ENCODE data around the gene KSR1.
"Not testable (repeated sequence)": the region's sequence is repeated elsewhere in the genome, so short reads cannot be mapped to it uniquely, and the experiment has no call there.

KSR1 gene

DNA sequence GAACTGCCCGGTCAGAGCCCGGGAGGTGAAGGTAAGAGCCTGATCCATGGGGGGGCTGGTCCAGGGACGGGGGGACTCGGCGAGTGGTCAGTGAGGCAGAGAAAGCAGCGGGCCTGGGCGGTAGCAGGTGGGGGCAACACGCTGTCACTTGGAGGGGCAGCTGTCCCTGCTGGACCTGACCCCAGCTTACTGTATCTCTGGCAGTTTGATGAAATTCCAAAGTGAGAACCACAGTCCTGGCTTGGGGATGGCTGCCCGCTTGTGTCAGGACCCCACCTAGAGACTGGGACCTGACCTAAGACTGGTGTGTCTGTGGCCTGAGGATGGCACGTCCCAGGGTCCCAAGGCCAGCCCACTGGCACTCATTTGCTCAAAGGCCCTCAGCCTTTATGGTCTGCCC is 35.1 kb upstream of the KSR1 start:
- H3K4me3 ChIP-seq (ENCODE audit: low read length) = no peak overlapping the region
- TF ChIP-seq, protein P1, sequence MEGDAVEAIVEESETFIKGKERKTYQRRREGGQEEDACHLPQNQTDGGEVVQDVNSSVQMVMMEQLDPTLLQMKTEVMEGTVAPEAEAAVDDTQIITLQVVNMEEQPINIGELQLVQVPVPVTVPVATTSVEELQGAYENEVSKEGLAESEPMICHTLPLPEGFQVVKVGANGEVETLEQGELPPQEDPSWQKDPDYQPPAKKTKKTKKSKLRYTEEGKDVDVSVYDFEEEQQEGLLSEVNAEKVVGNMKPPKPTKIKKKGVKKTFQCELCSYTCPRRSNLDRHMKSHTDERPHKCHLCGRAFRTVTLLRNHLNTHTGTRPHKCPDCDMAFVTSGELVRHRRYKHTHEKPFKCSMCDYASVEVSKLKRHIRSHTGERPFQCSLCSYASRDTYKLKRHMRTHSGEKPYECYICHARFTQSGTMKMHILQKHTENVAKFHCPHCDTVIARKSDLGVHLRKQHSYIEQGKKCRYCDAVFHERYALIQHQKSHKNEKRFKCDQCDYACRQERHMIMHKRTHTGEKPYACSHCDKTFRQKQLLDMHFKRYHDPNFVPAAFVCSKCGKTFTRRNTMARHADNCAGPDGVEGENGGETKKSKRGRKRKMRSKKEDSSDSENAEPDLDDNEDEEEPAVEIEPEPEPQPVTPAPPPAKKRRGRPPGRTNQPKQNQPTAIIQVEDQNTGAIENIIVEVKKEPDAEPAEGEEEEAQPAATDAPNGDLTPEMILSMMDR (conservative IDR thresholded peaks at IDR 0.05; ENCODE audit: low read depth, low read length) = no peak
- no peak for DNase-seq (ENCODE audit: low read depth)

DNA sequence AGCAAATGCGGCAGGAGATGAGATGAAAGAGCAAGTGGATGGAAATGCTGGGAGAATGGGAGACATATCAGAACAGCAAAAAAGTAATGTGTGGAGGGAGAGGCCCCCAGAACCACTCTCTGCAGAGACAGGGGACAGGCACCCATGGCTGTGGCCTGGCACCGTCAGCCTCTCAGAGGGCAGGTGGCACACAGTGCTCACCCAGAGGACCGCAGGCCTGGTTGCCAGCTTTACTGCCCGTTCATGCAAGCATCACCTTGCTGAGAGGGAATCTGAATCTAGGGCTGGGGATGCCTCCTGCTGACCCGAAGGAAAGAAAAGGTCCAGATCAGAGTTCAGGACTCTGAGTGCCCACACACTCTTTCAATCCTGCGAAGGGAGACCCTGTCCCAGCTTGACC is 34.6 kb upstream of the KSR1 start:
- H3K4me3 ChIP-seq (ENCODE audit: low read length); DNase-seq (ENCODE audit: low read depth): not testable (repeated sequence)

DNA sequence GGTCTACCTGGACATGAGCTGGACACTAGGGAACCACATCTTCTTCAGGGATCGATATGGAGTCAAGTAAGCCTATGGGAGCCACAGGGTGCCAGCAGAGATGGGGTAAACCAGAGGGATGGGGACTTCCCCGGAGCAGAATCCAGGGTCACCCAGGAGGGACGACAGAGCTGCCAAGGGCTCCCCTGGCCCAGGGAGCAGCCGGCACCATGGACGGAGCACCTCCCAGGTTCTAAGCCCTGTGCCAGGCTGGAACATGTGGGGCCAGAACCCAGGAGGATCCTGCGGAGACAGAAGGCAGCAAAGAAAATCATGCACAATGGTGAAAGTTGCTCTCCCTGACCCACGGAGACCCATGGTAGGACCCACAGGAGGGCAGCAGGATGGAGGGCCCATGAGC is 33.6 kb upstream of the KSR1 start:
- H3K4me3 ChIP-seq (ENCODE audit: low read length) = no peak overlapping the region
- TF ChIP-seq, protein P1 (conservative IDR thresholded peaks at IDR 0.05; ENCODE audit: low read depth, low read length) = no peak
- no peak for DNase-seq (ENCODE audit: low read depth)

DNA sequence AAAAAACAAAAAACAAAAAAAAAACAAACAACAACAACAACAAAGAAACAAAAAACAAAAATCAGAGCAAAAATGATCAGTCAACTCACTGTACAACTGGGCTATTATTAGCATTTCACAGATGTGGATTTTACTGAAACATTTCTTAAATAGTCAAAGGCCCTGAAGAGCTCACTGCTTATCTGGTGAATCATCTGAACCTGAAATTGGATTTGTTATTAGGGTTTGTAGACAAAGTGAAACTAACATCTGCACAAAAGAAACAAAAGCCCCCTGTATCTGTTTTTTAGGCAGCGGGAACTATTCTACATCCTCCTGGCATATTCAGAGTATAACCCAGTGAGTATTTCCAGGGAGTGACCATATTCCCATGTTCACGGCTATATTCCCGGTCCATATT is 32.6 kb upstream of the KSR1 start:
- TF ChIP-seq, protein P1 (conservative IDR thresholded peaks at IDR 0.05; ENCODE audit: low read depth, low read length) = no peak
- DNase-seq (ENCODE audit: low read depth) = no peak

DNA sequence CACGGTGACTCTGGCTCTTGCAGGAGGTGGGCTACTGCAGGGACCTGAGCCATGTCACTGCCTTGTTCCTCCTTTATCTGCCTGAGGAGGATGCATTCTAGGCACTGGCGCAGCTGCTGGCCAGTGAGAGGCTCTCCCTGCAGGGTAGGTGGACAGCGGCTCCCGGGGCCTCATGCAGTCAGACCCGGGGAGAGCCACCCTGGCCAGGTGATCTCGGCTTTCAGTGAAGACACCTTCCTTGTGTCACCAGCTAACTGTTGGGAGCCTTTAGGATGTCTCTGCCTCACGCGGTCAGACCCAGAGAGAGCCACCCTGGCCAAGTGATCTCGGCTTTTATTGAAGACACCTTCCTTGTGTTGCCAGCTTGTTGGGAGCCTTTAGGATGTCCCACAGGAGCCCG is 31.7 kb upstream of the KSR1 start:
- TF ChIP-seq, protein P1 (conservative IDR thresholded peaks at IDR 0.05; ENCODE audit: low read depth, low read length) = no peak
- H3K4me3 ChIP-seq (ENCODE audit: low read length) = no peak overlapping the region
- DNase-seq (ENCODE audit: low read depth) = no peak

More for the DNA sequence above, 32.6 kb upstream of the KSR1 start:
- no peak overlapping the region for H3K4me3 ChIP-seq (ENCODE audit: low read length)

DNA sequence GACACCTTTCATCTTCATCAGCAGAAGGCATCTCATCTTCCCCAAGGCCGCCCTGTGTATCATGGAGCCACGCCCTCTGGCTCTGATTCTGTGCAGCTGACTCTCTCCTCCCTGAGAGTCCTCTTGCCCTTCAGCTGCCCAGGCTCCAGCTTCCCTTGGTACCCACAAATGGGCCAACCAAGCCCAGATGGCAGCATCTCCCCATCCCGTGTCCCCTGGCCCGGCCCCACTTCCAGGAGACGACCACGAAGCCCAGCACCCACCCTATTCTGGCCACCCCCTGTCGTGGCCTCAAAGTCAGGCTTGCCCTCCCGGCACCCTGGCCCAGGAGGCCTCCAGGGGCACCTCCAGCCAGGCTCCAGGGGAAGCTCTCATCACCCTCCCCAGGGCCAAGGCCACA is 31.3 kb upstream of the KSR1 start:
- TF ChIP-seq, protein P1 (conservative IDR thresholded peaks at IDR 0.05; ENCODE audit: low read depth, low read length) = no peak
- no peak overlapping the region for H3K4me3 ChIP-seq (ENCODE audit: low read length)
- DNase-seq (ENCODE audit: low read depth) = no peak

DNA sequence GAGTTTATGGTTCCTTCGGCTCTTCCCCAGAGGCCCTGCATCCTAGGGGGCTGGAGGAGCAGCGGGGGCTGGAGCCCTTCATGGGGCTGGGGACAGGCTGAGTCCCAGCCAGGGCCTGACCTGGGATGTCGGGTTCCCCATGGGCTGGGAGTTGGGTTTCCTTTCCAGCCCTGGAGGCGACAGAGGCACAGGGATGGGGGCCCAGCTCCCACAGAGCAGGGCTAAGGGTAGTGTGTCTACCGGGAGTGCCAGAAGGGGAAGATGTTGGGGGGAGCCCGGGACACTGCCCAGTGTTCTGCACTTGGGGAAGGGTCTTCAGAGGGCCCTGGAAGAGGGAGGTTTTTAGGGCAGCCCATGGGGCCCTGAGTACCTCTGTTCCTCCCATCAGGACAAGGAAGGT is 30.7 kb upstream of the KSR1 start:
- DNase-seq (ENCODE audit: low read depth); H3K4me3 ChIP-seq (ENCODE audit: low read length): not testable (repeated sequence)

DNA sequence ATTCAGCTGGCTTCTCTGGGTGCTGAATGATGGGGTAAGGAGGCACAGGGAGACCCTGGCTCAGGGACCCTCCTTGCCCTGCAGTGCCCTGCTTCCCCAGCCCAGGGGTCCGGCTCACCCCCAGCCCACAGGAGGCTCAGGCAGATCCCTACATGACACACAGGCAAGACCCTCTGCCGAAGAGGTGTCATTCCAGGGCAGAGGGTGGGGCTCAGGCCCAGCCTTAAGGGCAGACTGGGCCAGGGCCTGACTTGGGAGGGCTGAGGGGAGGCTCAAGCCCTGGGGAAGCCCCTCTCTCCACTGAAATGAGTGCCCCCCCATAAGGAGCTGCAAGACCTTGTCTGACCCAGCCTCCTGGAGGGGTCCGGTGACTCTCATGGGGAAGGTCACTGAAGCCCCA is 30.3 kb upstream of the KSR1 start:
- DNase-seq (ENCODE audit: low read depth) = no peak
- H3K4me3 ChIP-seq (ENCODE audit: low read length) = no peak overlapping the region
- TF ChIP-seq, protein P1 (conservative IDR thresholded peaks at IDR 0.05; ENCODE audit: low read depth, low read length) = no peak

DNA sequence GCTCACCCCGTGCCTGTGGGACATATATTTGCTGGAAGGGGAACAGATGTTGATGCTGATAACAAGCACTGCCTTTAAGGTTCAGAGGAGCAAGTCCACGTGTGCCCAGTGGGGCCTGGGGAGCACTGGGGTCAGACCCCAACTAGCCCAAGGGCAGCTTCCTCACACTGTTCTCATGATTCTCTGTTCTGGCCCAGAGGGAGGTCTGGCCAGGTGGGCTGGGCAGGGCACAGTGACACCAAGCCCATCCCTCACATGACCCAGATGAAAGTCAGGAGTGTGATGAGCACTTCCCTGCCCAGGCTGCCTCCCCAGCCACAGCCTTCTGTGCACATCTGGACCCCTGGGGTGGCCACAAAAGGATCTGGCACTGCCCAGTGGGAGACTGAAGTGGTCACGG is 29.8 kb upstream of the KSR1 start:
- not testable (repeated sequence) for DNase-seq (ENCODE audit: low read depth)

DNA sequence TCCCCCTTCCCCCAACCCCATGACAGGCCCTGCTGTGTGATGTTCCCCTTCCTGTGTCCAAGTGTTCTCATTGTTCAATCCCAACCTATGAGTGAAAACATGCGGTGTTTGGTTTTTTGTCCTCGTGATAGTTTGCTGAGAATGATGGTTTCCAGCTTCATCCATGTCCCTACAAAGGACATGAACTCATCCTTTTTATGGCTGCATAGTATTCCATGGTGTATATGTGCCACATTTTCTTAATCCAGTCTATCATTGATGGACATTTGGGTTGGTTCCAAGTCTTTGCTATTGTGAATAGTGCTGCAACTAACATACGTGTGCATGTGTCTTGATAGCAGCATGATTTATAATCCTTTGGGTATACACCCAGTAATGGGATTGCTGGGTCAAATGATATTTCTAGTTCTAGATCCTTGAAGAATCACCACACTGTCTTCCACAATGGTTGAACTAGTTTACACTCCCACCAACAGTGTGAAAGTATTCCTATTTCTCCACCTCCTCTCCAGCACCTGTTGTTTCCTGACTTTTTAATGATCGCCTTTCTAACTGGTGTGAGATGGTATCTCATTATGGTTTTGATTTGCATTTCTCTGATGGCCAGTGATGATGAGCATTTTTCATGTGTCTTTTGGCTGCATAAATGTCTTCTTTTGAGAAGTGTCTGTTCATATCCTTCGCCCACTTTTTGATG is 28.9 kb upstream of the KSR1 start:
- not testable (repeated sequence) for DNase-seq (ENCODE audit: low read depth); H3K4me3 ChIP-seq (ENCODE audit: low read length)

More for the DNA sequence above, 29.8 kb upstream of the KSR1 start:
- not testable (repeated sequence) for H3K4me3 ChIP-seq (ENCODE audit: low read length)

Measured in retinal pigment epithelial cell (primary cell).